Neural crest cell (in vitro differentiated cells): ENCODE results near the gene CCL17. TPM values are rescaled to one million over a fixed set of nuclear protein-coding genes. Genes with fewer than 3 reads are reported as not detected.
"Not testable (repeated sequence)": the region's sequence is repeated elsewhere in the genome, so short reads cannot be mapped to it uniquely, and the experiment has no call there.

Experiments
- DNase-seq: peaks from one replicate; pipeline ENCODE4 v3.0.0; 2021; ENCODE audit warnings: low read depth, mixed read lengths, low spot score
- H3K27ac Mint-ChIP-seq: one replicate; pipeline ENCODE4 v1.8.0; 2021; ENCODE audit warnings: mild to moderate bottlenecking, mixed read lengths; ENCODE audit not compliant: unreplicated experiment
- H3K27me3 Mint-ChIP-seq: 2 replicates; pipeline ENCODE4 v1.8.0; 2021; ENCODE audit warnings: low read depth, mild to moderate bottlenecking, mixed read lengths
- H3K36me3 Mint-ChIP-seq: 2 replicates; pipeline ENCODE4 v1.8.0; 2021; ENCODE audit warnings: low read depth, mild to moderate bottlenecking, mixed read lengths
- H3K4me1 Mint-ChIP-seq: 2 replicates; pipeline ENCODE4 v1.8.0; 2021; ENCODE audit warnings: mixed read lengths
- H3K4me3 Mint-ChIP-seq: one replicate; pipeline ENCODE4 v1.8.0; 2021; ENCODE audit warnings: mild to moderate bottlenecking, mixed read lengths
- H3K9me3 Mint-ChIP-seq: 2 replicates; pipeline ENCODE4 v1.8.0; 2021; ENCODE audit warnings: mixed read lengths
- CTCF ChIP-seq: fragments of 200-600 bp; sonication (generic); conservative IDR thresholded peaks from 2 replicates; pipeline ENCODE4 v1.5.0; 2021; ENCODE audit warnings: antibody characterized with exemption, mild to moderate bottlenecking
- total RNA-seq: library from RNA; stranded (reverse); gene quantifications from 2 replicates; pipeline ENCODE4 v1.2.1, GENCODE V29; 2021

The CCL17 gene
- total RNA-seq, 1 donor from 2014 or later: not detected

- Mint-ChIP-seq H3K36me3 (no peaks in the 10 kb centered on the region), H3K27me3 (peaks cover 2% of the 10 kb centered on the region), H3K4me1 (peaks cover 4% of the 10 kb centered on the region), H3K9me3 (no peaks in the 10 kb centered on the region), H3K27ac (no peak overlapping the region), H3K4me3 (no peak overlapping the region)
- DNase-seq: no peak
- TF ChIP-seq CTCF: no peak
Observed at GRCh38 chr16:57394444-57394843, 10.1 kb upstream of the CCL17 start.

- H3K4me3 Mint-ChIP-seq: no peak overlapping the region
- no peaks in the 10 kb centered on the region for H3K9me3 Mint-ChIP-seq
- peaks cover 4% of the 10 kb centered on the region for H3K4me1 Mint-ChIP-seq
- H3K36me3 Mint-ChIP-seq: no peaks in the 10 kb centered on the region
- no peak for TF ChIP-seq CTCF
- DNase-seq: no peak
- peaks cover 2% of the 10 kb centered on the region for H3K27me3 Mint-ChIP-seq
- H3K27ac Mint-ChIP-seq: no peak overlapping the region
Observed at GRCh38 chr16:57395026-57395425, 9.5 kb upstream of the CCL17 start.

- DNase-seq: no peak
- TF ChIP-seq CTCF: no peak
- no peak overlapping the region for H3K27ac Mint-ChIP-seq
- H3K36me3 Mint-ChIP-seq: no peaks in the 10 kb centered on the region
- no peaks in the 10 kb centered on the region for H3K9me3 Mint-ChIP-seq
- H3K4me1 Mint-ChIP-seq: no peaks in the 10 kb centered on the region
- H3K27me3 Mint-ChIP-seq: peaks cover 2% of the 10 kb centered on the region
- H3K4me3 Mint-ChIP-seq: no peak overlapping the region
Observed at GRCh38 chr16:57396786-57397185, 7.8 kb upstream of the CCL17 start.

- H3K27ac Mint-ChIP-seq, H3K27me3 Mint-ChIP-seq, H3K9me3 Mint-ChIP-seq, H3K4me1 Mint-ChIP-seq, H3K4me3 Mint-ChIP-seq, DNase-seq, H3K36me3 Mint-ChIP-seq: not testable (repeated sequence)
Observed at GRCh38 chr16:57397493-57397892, 7.1 kb upstream of the CCL17 start.

- DNase-seq: no peak
- Mint-ChIP-seq H3K27ac (no peak overlapping the region), H3K9me3 (no peaks in the 10 kb centered on the region), H3K36me3 (no peaks in the 10 kb centered on the region), H3K4me3 (no peak overlapping the region), H3K4me1 (no peaks in the 10 kb centered on the region), H3K27me3 (peaks cover 16% of the 10 kb centered on the region)
- TF ChIP-seq CTCF: no peak
Observed at GRCh38 chr16:57401943-57402640, 2.5 kb upstream of the CCL17 start.

GRCh38 chr16:57405097-57405496, 530 bp downstream of the CCL17 start:
- Mint-ChIP-seq H3K27me3 (peaks cover 16% of the 10 kb centered on the region), H3K36me3 (no peaks in the 10 kb centered on the region), H3K4me1 (peaks cover 6% of the 10 kb centered on the region), H3K9me3 (no peaks in the 10 kb centered on the region), H3K4me3 (no peak overlapping the region), H3K27ac (no peak overlapping the region)
- no peak for DNase-seq
- no peak for TF ChIP-seq CTCF
